Measurements from ENCODE around the gene CA12. TPM values are rescaled to one million over a fixed set of nuclear protein-coding genes. Genes with fewer than 3 reads are reported as not detected.

Gene CA12
- total RNA-seq, 1 experiment from 2014 or later = 2.8 TPM

- TF ChIP-seq ZNF396 (CRISPR knock-in tag; IDR thresholded peaks at IDR 0.05; ENCODE audit: borderline replicate concordance) = no peak
- TF ChIP-seq MAX (CRISPR knock-in tag; IDR thresholded peaks at IDR 0.05) = no peak; the same call in 1 of the 2 replicates
- no peak for TF ChIP-seq CBFB (CRISPR knock-in tag; IDR thresholded peaks at IDR 0.05; ENCODE audit: low read depth)
- no peak for TF ChIP-seq ZNF121 (CRISPR knock-in tag; IDR thresholded peaks at IDR 0.05)
These were observed 104.4 kb downstream of the CA12 start, which contains the start of gene APH1B (continued) for GRCh38 chr15:63277038-63277892.

- DNase-seq (ENCODE audit: low spot score) = no peak
- Mint-ChIP-seq H3K4me1 (peaks cover 34% of the 10 kb centered on the region), H3K27ac (peak overlapping the region; percentile 89), H3K36me3 (peaks cover 10% of the 10 kb centered on the region), H3K9me3 (peaks cover 7% of the 10 kb centered on the region), H3K27me3 (ENCODE audit: low read depth) (peaks cover 4% of the 10 kb centered on the region), H3K4me3 (peak overlapping the region; percentile 85)
- ChIA-PET CTCF (interaction anchor here (0.6 to 1.1 kb wide), 2 partner anchors 229 to 318 kb away, joined by 3 to 7 read pairs; no protein-coding TSS in a partner anchor), POLR2A (interaction anchor here (0.7 to 0.8 kb wide), 4 partner anchors 8 to 66 kb away, joined by 3 to 7 read pairs (median 4); no protein-coding TSS in a partner anchor)
- peak; percentile 3; the same call in 1 of the 2 replicates for ATAC-seq
- no peak for TF ChIP-seq NFE2L1 (CRISPR knock-in tag; IDR thresholded peaks at IDR 0.05)
- no peak for TF ChIP-seq SMAD4 (CRISPR knock-in tag; IDR thresholded peaks at IDR 0.05)
- no peak for TF ChIP-seq EMX1 (CRISPR knock-in tag; IDR thresholded peaks at IDR 0.05)
- no peak for TF ChIP-seq ATF3 (CRISPR knock-in tag; conservative IDR thresholded peaks at IDR 0.05)
- no peak for TF ChIP-seq ZNF121 (CRISPR knock-in tag; IDR thresholded peaks at IDR 0.05)
- no peak for TF ChIP-seq AFF4 (CRISPR knock-in tag; IDR thresholded peaks at IDR 0.05; ENCODE audit: borderline replicate concordance)
- TF ChIP-seq CREB1 (CRISPR knock-in tag; IDR thresholded peaks at IDR 0.05) = no peak
- TF ChIP-seq FOXP1 (CRISPR knock-in tag; IDR thresholded peaks at IDR 0.05; ENCODE audit: borderline replicate concordance) = no peak
- TF ChIP-seq PRDM15 (CRISPR knock-in tag; IDR thresholded peaks at IDR 0.05) = no peak
- no peak for TF ChIP-seq GRHL2 (CRISPR knock-in tag; IDR thresholded peaks at IDR 0.05; ENCODE audit: insufficient replicate concordance, severe bottlenecking)
- no peak for TF ChIP-seq TP53 (CRISPR knock-in tag; IDR thresholded peaks at IDR 0.05)
- no peak for TF ChIP-seq ZNF263 (CRISPR knock-in tag; IDR thresholded peaks at IDR 0.05; ENCODE audit: low read depth)
- TF ChIP-seq FOXJ3 (CRISPR knock-in tag; IDR thresholded peaks at IDR 0.05; ENCODE audit: borderline replicate concordance) = no peak
- TF ChIP-seq ERG (CRISPR knock-in tag; IDR thresholded peaks at IDR 0.05) = no peak
These were observed 105.2 kb downstream of the CA12 start for GRCh38 chr15:63276342-63277037.
